ENCODE measurements around the gene GBX1. TPM values are rescaled to one million over a fixed set of nuclear protein-coding genes. Genes with fewer than 3 reads are reported as not detected.
A peak's percentile ranks its signal among the peaks of the same experiment; 100 is the strongest.

GBX1 gene
- total RNA-seq, 4 donors from 2014 or later: 2.4 TPM; not detected in 3

DNA sequence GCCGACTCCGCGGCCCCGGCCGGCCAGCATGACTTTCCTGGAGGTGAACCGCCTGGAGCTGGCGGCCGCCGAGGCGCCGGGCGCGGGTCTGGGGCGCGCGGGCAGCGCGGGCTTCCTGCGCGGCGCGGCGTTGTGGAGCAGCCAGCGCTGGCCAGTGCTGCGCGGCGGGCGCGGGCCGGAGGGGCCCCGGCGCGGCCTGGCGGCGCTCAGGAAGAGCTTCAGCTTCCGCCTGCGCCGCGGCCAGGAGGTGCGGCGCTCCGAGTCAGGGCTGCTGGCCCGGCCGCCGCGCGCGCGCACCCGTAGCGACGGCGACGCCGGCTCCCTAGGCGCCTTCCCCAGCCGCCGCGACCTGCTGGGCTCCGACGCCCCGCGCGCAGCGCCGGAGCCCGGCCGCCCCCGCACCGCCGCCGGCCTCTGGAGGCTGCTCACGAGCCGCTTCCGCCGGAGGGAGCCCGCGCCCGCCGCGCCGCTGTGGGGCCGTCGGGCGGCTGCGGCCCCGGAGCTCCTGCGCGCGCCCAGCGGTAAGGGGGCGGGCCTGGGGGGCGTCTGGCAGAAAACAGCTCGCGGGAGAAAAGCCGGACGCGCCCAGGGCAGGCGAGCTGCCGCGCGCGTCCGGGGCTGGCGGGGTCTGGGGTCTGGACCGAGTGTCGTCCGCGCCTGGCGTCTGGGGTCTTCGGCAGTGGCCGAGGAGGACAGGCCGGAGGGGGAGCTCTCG, 52.2 kb downstream of the GBX1 start:
- no peak for DNase-seq (ENCODE audit: low spot score in 2 of 2)
- WGBS, 2 donors: 28 to 29% methylated on average over 27 to 31 of the region's 114 CpGs
- intact Hi-C loops (cut with DNase I; ENCODE audit: low total_unique reads): loop anchor here (10.0 kb wide), 1 partner anchor 220 kb away; no protein-coding TSS in a partner anchor
- TF ChIP-seq, protein P1, sequence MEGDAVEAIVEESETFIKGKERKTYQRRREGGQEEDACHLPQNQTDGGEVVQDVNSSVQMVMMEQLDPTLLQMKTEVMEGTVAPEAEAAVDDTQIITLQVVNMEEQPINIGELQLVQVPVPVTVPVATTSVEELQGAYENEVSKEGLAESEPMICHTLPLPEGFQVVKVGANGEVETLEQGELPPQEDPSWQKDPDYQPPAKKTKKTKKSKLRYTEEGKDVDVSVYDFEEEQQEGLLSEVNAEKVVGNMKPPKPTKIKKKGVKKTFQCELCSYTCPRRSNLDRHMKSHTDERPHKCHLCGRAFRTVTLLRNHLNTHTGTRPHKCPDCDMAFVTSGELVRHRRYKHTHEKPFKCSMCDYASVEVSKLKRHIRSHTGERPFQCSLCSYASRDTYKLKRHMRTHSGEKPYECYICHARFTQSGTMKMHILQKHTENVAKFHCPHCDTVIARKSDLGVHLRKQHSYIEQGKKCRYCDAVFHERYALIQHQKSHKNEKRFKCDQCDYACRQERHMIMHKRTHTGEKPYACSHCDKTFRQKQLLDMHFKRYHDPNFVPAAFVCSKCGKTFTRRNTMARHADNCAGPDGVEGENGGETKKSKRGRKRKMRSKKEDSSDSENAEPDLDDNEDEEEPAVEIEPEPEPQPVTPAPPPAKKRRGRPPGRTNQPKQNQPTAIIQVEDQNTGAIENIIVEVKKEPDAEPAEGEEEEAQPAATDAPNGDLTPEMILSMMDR (IDR thresholded peaks at IDR 0.05): no peak
- TF ChIP-seq POLR2A (IDR thresholded peaks at IDR 0.05): no peak
- peak overlapping the region; percentile 7 for H3K4me3 ChIP-seq (ENCODE audit: low read depth, poor library complexity, severe bottlenecking)

DNA sequence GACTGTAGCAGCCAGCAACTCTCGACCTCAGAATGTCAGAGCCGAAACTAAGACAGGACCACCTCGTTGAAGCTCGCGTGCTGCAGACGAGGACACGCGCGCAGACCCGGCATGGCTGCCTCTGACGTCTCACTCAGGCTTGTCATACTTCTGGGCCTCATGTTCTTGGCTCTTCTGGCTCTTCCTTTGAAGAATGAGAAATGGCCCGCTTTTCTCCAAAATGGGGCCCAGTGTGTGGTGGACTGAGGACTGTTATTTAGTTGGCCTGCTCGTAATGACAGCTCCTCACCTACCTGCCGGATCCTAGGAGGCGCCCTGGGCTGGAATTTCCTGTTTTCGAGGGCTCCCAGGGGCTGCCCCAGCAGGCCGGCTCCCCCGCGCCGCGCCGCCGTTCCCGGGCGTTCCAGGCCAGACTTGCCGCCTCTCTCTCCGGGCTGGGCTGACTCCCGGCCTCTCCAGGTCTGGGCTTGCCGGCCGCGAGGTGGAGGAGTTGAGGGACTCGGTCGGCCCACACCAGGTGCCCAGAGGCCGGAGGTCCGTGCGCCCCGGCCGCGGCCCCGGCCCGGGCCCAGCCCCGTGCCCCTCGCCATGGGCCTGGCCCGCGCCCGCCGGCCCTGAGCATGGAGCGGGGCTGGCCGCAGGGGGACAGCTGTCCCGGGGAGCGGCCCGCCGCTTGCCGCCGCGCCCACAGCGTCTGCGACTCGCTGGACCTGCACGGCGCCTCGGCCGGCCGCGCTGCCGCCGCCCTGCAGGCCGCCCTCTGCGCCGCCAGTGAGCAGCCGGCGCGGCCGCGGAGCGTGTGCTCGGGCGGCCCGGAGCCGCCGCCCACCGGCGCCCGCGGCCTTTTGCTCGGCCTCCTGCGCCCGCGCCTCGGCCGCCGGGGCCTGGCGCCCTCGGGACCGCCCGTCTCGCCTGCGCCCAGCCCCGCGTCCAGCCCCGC, 53.1 kb downstream of the GBX1 start:
- 32 to 48% methylated on average over 43 to 49 of the region's 101 CpGs for WGBS, 2 donors
- no peak for DNase-seq (ENCODE audit: low spot score in 2 of 2)
- TF ChIP-seq POLR2A (IDR thresholded peaks at IDR 0.05): no peak
- TF ChIP-seq, protein P1 (IDR thresholded peaks at IDR 0.05): no peak
- intact Hi-C loops (cut with DNase I; ENCODE audit: low total_unique reads): loop anchor here (5.0 to 10.0 kb wide), 2 partner anchors 87 to 220 kb away; partner anchors contain the start of gene ABCB8
- no peak overlapping the region for H3K4me3 ChIP-seq (ENCODE audit: low read depth, poor library complexity, severe bottlenecking)

DNA sequence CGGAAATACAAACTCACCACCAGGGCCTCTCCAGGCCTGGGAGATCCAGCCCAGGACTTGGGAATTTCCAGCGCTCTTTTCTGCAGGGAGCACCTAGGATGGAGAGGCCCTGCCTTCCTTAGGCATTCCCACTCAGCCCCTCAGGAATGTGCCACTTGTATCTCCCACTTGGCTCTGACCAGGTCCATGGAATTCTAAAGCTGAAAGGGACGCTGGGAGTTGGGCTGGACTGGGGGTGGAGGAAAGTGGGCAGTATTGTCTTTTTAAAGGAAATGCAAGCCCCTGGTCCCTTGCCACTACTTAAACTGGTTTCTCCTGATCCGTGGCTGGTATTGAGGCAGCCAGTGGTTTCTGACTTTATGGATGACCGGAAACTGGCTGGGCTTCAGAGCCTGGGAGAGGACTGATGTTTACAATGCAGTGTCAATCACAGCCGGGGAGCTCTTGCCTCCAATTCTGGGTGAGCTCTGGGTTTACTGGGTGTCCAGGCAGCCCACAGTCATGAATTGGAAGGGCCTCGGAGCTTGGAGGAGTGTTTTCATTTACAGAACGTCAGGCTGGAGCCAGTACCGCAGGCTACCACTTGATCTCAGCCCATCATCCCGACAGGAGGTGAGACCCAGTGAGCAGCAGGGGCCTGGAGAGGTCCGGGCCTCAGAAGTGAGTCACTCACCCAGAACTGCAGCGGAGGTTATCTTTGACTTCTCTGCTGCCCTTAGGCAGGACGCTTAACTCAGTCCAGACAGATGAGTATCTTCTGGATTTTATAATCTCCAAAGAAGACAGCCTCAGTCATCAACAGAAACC, 53.9 kb downstream of the GBX1 start:
- H3K4me3 ChIP-seq (ENCODE audit: low read depth, poor library complexity, severe bottlenecking): no peak overlapping the region
- TF ChIP-seq, protein P1 (IDR thresholded peaks at IDR 0.05): no peak
- no peak for TF ChIP-seq POLR2A (IDR thresholded peaks at IDR 0.05)
- DNase-seq (ENCODE audit: low spot score in 2 of 2): no peak
- intact Hi-C loops (cut with DNase I; ENCODE audit: low total_unique reads): loop anchor here (5.0 to 10.0 kb wide), 2 partner anchors 86 to 219 kb away; partner anchors contain the start of gene ABCB8
- 54 to 55% methylated on average over 13 of the region's 13 CpGs for WGBS, 2 donors

GRCh38 chr7:151110941-151111645, 56.4 kb downstream of the GBX1 start:
- TF ChIP-seq, protein P1 (IDR thresholded peaks at IDR 0.05): peak in 1 of 3 donors; percentile 33
- no peak for TF ChIP-seq POLR2A (IDR thresholded peaks at IDR 0.05)
- H3K4me3 ChIP-seq (ENCODE audit: low read depth, poor library complexity, severe bottlenecking): no peak overlapping the region
- intact Hi-C loops (cut with DNase I; ENCODE audit: low total_unique reads): loop anchor here (5.0 to 10.0 kb wide), 2 partner anchors 84 to 216 kb away; partner anchors contain the start of gene ABCB8
- peak; percentile 76 to 96 for DNase-seq (ENCODE audit: low spot score in 2 of 2)
- 27 to 43% methylated on average over 14 to 20 of the region's 20 CpGs for WGBS, 2 donors
